IPS-18a (cell line): ENCODE data around the gene GPR15LG.

Experiments
- H3K27ac ChIP-seq: one replicate; pipeline ENCODE4 v1.5.1; 2013; ENCODE audit warnings: low read length
- H3K27me3 ChIP-seq: one replicate; pipeline ENCODE4 v1.6.1; 2013; ENCODE audit warnings: mild to moderate bottlenecking, low read length; ENCODE audit not compliant: control insufficient read depth, insufficient read depth
- H3K36me3 ChIP-seq: one replicate; pipeline ENCODE4 v1.6.1; 2013; ENCODE audit warnings: low read depth, low read length; ENCODE audit not compliant: control insufficient read depth
- H3K4me1 ChIP-seq: one replicate; pipeline ENCODE4 v1.6.1; 2013; ENCODE audit warnings: low read depth, low read length; ENCODE audit not compliant: control insufficient read depth
- H3K4me3 ChIP-seq: one replicate; pipeline ENCODE4 v1.5.1; 2013; ENCODE audit warnings: low read length
- H3K9ac ChIP-seq: one replicate; pipeline ENCODE4 v1.6.1; 2013; ENCODE audit warnings: mild to moderate bottlenecking, low read length, moderate library complexity
- H3K9me3 ChIP-seq: one replicate; pipeline ENCODE4 v1.6.1; 2013; ENCODE audit warnings: low read depth, low read length; ENCODE audit not compliant: control insufficient read depth

The GPR15LG gene

DNA sequence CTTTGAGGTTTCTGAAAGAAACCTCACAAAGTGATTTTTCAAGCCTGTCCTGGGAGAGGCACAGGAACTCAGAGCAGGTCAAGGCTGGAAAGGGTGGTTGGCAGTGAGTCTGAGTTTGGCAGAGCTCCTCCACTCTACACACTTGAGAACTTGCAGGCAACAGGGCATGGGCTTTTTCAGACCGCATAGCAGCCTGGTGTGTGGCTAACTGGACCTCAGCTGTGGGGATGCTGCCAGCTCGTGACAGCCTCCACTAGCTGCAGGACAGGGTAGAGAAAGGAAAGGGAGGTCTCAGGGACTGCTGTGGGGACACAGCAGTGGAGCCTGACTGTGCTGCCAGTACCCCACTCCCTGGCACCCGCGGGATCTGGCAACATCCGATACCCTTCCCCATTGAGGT is 23.3 kb downstream of the GPR15LG start:
- H3K27ac ChIP-seq, result no peak overlapping the region
- H3K4me1 ChIP-seq, result no peaks in the 10 kb centered on the region
- no peak overlapping the region for H3K4me3 ChIP-seq
- H3K9ac ChIP-seq, result no peak overlapping the region
- peaks cover 41% of the 10 kb centered on the region for H3K27me3 ChIP-seq
- no peaks in the 10 kb centered on the region for H3K36me3 ChIP-seq
- H3K9me3 ChIP-seq, result no peaks in the 10 kb centered on the region

DNA sequence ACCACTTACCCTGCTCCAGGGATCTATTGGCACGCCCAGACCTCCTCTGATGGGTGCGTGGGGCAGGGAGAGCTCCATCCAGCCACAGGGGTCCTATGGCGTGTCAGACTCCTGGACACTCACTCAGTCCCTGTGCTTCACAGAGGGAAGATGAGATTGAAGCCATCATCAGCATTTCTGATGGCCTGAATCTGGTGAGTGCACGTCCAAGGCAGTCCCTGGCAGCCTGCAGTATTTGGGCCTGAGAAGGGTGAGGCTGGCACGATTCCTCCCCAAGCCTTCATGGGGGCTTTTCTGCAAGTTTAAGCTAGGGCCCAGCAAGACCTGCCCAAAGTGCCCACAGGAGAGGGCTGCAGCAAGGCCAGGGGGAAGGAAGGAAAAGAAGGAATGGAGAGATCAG is 24.0 kb downstream of the GPR15LG start:
- H3K27me3 ChIP-seq, result peaks cover 39% of the 10 kb centered on the region
- no peak overlapping the region for H3K4me3 ChIP-seq
- no peak overlapping the region for H3K27ac ChIP-seq
- H3K9ac ChIP-seq, result no peak overlapping the region
- no peaks in the 10 kb centered on the region for H3K36me3 ChIP-seq
- no peaks in the 10 kb centered on the region for H3K4me1 ChIP-seq
- no peaks in the 10 kb centered on the region for H3K9me3 ChIP-seq

DNA sequence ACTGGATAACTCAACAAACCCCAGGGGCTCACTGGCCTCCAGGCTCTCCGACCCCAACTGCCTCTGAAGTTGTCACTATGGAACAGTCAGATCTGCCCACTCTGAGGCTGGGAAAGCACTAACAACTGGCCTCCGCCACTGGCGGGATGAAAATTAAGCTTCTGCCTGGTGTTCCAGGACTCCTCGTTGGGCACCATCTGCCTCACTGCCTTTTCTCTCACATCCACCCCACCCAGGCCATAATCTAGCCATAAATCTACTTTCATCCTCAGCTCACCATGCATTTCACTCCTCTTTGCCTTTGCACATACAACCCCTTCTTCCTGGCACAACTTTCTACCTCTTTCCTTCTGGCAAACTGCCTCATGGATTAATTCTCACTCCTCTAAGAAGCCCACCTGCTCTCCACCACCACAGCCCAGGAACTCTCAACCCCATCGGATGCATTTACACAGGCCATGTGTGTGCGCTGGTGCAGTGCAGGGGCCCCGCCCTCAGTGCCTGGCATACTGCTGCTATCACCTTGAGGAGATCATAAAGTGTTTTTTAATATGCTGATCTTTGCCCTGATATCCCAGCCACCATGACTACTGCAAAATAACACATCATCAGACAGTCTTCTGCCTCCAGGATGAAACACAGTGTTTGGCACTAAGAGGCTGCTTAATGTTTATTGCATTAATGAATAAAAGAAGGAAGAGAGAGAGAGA is 24.8 kb downstream of the GPR15LG start:
- Histone ChIP-seq H3K4me1 (no peaks in the 10 kb centered on the region), H3K9ac (no peak overlapping the region), H3K9me3 (no peaks in the 10 kb centered on the region), H3K36me3 (no peaks in the 10 kb centered on the region), H3K27me3 (peaks cover 32% of the 10 kb centered on the region), H3K27ac (no peak overlapping the region), H3K4me3 (no peak overlapping the region)

DNA sequence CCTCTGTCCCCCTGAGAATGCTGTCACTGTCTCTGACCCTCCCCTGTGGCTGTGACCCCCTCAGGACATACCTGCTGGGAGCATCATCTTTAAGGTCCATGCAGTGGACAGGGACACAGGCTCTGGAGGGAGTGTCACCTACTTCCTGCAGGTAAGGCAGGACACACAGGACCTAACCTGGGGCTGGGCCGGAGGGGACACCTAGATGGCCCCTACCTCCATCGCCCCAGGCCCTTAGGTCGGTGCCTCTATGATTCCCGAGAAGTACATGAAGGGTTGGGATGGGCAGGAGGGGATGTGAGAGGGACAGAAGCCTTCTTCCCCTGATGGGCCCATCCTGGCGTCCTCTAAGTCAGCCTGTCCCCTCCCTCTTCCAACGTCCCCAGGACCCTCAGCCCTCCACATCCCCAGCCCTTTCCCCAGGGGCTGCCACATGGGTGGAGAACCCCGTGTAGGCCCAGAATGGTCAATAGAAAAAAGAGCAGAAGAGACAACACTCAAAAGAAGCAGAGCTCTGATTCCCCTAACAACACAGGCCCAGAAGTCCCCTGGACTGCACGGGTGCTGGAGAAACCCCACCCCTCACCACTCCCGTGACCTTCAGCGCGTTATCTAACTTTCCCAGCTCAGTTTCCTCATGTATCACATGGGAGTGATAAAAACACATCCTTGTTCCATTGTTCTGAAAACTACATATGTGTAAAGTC is 27.1 kb downstream of the GPR15LG start:
- no peaks in the 10 kb centered on the region for H3K36me3 ChIP-seq
- no peak overlapping the region for H3K9ac ChIP-seq
- peaks cover 10% of the 10 kb centered on the region for H3K27me3 ChIP-seq
- H3K4me3 ChIP-seq, result no peak overlapping the region
- H3K9me3 ChIP-seq, result no peaks in the 10 kb centered on the region
- H3K4me1 ChIP-seq, result no peaks in the 10 kb centered on the region
- no peak overlapping the region for H3K27ac ChIP-seq

DNA sequence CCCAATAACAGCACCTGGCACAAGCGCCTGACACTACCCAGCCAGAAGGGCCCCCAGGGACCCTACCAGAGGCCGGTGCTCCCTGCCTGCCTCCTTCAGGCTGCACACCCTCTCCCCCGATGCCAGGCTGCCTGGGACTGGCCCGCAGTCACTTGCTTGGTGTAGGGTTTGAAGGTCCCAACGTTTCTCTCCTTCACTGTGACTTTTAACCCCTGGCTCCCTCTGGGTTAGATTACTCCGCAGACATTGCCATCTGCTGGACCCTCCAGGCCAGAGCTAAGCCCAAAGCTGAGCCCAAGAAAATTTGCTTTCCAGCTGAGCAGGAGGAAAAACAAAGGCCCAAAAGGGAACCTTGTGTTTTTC is 27.6 kb downstream of the GPR15LG start:
- Histone ChIP-seq H3K4me3 (no peak overlapping the region), H3K9me3 (no peaks in the 10 kb centered on the region), H3K27me3 (peaks cover 5% of the 10 kb centered on the region), H3K9ac (no peak overlapping the region), H3K4me1 (no peaks in the 10 kb centered on the region), H3K27ac (no peak overlapping the region), H3K36me3 (no peaks in the 10 kb centered on the region)

DNA sequence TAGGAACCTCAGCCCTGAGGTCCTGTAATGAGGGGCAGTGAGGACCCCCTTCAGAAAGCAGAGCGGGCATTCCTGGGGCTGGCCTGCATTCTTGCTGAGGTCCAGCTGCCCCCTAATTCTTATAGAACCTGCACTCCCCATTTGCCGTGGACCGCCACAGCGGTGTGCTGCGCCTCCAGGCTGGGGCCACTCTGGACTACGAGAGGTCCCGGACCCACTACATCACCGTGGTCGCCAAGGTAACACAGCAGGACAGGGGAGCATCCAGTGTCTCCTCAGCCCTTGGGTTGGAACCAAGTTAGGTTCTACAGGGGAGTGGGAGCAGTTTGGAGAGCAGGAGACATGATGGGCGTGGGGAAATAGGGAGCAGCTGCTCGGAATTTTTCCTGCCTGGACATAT is 28.1 kb downstream of the GPR15LG start:
- no peaks in the 10 kb centered on the region for H3K9me3 ChIP-seq
- H3K27me3 ChIP-seq, result peaks cover under 1% of the 10 kb centered on the region
- H3K36me3 ChIP-seq, result no peaks in the 10 kb centered on the region
- H3K9ac ChIP-seq, result no peak overlapping the region
- H3K4me1 ChIP-seq, result no peaks in the 10 kb centered on the region
- no peak overlapping the region for H3K27ac ChIP-seq
- no peak overlapping the region for H3K4me3 ChIP-seq

DNA sequence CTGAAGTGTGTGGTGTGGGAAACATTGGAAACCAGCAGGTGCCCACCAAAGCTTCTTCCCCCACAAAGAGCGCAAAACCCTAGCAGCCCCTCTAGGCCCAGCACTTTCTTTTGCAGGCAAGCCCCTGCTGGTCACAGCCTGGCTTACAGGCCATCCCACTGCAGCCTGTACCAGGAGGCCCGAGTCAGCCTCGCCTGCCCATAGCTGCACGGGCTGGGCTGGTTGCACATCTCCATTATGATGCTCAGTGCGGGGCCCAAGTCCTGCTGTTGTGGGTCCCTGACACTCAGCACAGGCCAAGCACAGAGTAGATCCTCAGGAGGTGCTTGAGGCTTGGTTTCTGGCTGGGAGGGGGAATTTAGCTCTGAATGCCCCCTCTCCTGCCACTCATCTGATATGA is 28.7 kb downstream of the GPR15LG start:
- Histone ChIP-seq H3K36me3 (no peaks in the 10 kb centered on the region), H3K9me3 (no peaks in the 10 kb centered on the region), H3K9ac (no peak overlapping the region), H3K27ac (no peak overlapping the region), H3K4me3 (no peak overlapping the region), H3K4me1 (no peaks in the 10 kb centered on the region), H3K27me3 (no peaks in the 10 kb centered on the region)

DNA sequence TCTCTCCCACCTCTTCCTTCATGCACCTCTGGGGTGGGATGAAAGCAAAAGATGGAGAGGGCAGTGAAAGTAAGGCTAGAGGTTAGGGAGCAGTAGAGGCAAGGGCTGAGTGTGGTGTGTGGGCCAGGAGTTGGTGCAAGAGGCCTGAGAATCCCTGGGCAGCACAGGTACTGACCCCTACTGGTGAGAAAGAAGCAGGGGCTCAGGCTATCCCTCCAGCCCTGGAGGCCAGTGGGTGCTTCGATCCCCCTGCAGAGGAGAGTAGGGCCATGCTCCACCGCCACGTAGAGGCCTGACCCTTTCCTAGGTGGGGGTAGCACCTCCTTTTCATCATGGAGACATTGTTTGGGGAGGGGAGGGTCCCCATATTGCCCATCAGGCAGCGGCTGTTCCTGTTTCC is 30.5 kb downstream of the GPR15LG start:
- Histone ChIP-seq H3K27me3 (no peaks in the 10 kb centered on the region), H3K36me3 (no peaks in the 10 kb centered on the region), H3K9ac (no peak overlapping the region), H3K4me3 (no peak overlapping the region), H3K9me3 (no peaks in the 10 kb centered on the region), H3K4me1 (no peaks in the 10 kb centered on the region), H3K27ac (no peak overlapping the region)

DNA sequence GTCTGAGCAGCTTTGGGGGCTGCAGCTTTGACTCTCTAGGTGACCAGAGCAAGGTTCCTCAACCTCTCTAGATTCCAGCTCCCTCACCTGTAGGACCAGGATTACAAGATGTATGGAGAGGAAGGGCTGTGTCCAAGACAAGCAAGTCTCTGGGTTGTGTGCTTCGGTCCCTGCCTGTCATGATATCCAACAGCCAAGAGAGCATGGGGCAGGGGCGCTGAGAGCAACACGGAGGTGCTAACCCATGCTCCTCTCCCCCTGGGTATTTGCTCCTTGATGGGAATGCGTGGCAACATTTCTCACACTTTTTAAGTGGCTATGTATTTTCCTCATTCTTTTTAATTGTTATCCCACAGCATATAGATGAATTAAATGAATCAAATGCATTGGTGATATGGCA is 31.0 kb downstream of the GPR15LG start:
- H3K36me3 ChIP-seq, result no peaks in the 10 kb centered on the region
- H3K4me3 ChIP-seq, result no peak overlapping the region
- H3K9ac ChIP-seq, result no peak overlapping the region
- H3K9me3 ChIP-seq, result no peaks in the 10 kb centered on the region
- H3K4me1 ChIP-seq, result no peaks in the 10 kb centered on the region
- H3K27me3 ChIP-seq, result no peaks in the 10 kb centered on the region
- H3K27ac ChIP-seq, result no peak overlapping the region

DNA sequence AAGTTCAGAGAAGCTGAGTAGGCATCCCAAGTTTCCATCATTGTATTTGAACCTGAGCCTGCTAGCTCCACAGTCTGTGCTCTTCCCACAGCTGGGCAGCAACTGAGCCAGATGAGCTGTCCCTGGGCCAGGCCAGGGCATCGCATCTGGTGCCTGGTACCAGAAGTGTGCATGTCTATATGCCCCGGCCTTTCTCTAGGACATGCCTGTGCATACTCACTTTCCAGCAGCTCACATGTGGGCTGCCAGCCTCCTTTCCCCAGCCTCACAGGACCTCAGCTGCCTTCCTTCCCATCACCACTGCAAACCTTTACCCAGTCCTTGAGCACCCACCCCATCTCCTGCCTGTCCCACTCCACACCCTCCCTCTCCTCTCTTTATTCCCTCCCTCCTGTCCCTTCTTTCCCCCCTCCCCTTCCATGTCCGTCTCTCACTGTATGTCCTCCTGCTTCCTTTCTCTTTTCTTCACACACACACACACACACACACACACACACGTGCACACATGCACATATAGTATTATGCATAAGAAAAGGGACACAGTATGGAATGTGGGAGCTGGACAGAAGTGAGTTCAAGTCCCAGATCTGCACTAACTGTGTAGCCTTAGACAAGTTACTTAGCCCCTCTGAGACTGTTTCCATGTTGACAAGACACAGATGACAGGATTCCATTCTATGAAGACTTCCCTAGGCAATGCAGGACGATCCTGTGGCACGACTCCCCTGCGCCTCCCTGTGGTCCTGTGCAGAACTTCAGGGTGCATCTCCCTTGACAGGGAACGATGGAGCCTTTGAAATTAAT is 31.6 kb downstream of the GPR15LG start:
- Histone ChIP-seq H3K4me1 (no peaks in the 10 kb centered on the region), H3K36me3 (no peaks in the 10 kb centered on the region)

DNA sequence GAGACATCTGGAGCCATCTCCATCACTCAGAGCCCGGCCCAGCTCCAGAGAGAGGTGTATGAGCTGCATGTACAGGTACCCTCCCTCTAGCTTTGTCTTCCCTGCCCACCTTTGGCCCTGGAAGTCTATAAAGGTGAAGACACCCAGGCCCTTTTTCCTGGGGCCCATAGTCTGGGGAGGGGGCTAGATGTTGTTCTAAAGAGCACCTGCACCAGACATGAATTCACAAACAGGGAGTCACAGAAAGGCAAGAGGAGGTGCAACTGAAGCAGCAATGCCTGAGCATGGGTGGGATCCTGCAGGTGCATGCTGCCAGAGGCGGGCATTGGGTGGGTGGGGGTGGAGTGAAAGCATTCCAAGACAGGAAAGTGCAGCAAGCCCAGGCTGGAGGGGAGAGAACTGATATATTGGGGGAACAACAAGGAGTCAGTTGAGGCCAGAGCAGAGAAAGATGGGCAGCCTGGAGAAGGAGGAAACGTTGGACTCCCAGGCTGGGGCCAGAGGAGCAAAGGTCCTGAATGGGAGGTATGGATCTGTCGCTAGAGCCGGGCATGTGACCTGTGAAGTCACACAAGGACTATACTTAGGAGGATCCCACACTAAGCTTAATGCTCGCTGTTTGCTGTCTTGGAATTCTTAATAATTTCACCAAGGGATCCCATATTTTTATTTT is 32.4 kb downstream of the GPR15LG start:
- Histone ChIP-seq H3K36me3 (no peaks in the 10 kb centered on the region), H3K9ac (no peak overlapping the region), H3K9me3 (no peaks in the 10 kb centered on the region), H3K27ac (no peak overlapping the region), H3K4me1 (no peaks in the 10 kb centered on the region), H3K27me3 (no peaks in the 10 kb centered on the region), H3K4me3 (no peak overlapping the region)

More for the DNA sequence above, 31.6 kb downstream of the GPR15LG start:
- Histone ChIP-seq H3K4me3 (no peak overlapping the region), H3K9ac (no peak overlapping the region), H3K9me3 (no peaks in the 10 kb centered on the region), H3K27me3 (no peaks in the 10 kb centered on the region), H3K27ac (no peak overlapping the region)
